Measurements from ENCODE around the gene TBX1. TPM values are rescaled to one million over a fixed set of nuclear protein-coding genes. Genes with fewer than 3 reads are reported as not detected.

Gene TBX1
- total and polyA plus RNA-seq, 2 of the 13 experiments (the other 11 are each of a cell fraction or from before 2014, with no cell fraction given): not detected

DNA sequence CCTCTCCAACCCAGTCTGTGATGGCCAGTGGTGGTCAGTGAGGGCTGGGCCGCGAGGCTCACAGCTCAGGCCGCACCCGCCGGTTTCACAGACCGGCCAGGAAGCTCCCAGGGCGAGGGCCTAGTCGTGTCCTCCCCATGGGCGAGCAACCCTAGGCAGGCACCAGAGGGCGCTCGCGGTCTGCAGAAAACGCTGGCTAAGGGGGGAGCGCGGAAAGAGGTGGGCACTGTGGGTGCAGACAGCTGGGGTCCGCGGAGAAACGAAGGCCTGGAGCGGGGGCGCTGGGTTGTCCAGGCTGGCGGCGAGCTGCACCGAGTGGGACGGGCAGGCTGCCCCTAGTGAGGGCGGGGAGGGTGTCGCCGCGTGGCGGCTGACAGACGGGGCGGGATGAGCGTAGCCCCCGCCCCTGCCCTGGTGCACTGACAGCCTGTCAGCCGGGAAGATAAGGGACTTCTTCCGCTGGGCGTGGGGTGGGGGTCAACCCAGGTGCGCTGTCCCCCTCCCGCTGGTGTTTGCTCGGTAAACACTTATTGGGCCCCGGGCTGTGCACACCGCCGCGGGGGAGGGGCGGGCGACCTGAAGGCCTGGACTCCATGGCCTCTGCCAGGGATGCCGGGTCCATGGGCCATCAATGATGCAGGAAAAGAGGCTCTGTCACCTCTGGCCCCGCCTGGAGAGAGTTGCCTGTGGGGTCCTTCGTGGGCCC lies 29.8 kb upstream of the TBX1 start:
- intact Hi-C loops (cut with micrococcal nuclease; ENCODE audit: unreplicated experiment) (loop anchor here (1.0 to 5.0 kb wide), 3 partner anchors 51 to 179 kb away; no protein-coding TSS in a partner anchor), in situ Hi-C loops (cut with HindIII; ENCODE audit: extremely low pct_ligation_motif_present, low pct_unique_long_range_greater_than_20kb) (loop anchor here (5.0 kb wide), 1 partner anchor 171 kb away; no protein-coding TSS in a partner anchor)
- H3K4me2 ChIP-seq (ENCODE audit: low read depth, low read length): peak overlapping the region; percentile 91
- H3K36me3 ChIP-seq (replicated peaks in 1 of 2; ENCODE audit: control insufficient read depth in 1 of 2, insufficient read depth in 2 of 2, low read length in 2 of 2): no peaks in the 10 kb centered on the region
- no peaks in the 10 kb centered on the region for H3K9me3 ChIP-seq (ENCODE audit: low read length)
- ATAC-seq: peak; percentile 87
- POLR2A ChIA-PET: interaction anchor here (0.7 to 1.7 kb wide), 5 partner anchors 123 to 212 kb away, joined by 3 to 8 read pairs (median 3); partner anchors contain the start of genes COMT, GNB1L, RTL10 and TXNRD2
- H3K27ac ChIP-seq (ENCODE audit: extremely low read length, insufficient read depth, low read length): no peak overlapping the region
- peaks cover 29% of the 10 kb centered on the region for H3K4me1 ChIP-seq (ENCODE audit: insufficient read depth, low read length)
- peak overlapping the region; percentile 51; the same call in 1 of the 2 replicates for H3K9ac ChIP-seq (ENCODE audit: insufficient read depth, low read depth, low read length)
- CTCF ChIA-PET (ENCODE audit: low intra/inter-chr PET ratio, low total read pairs): interaction anchor here (1.6 to 2.7 kb wide), 3 partner anchors 26 to 179 kb away, joined by 4 to 39 read pairs (median 12); no protein-coding TSS in a partner anchor
- no peaks in the 10 kb centered on the region for H3K79me2 ChIP-seq (ENCODE audit: insufficient read depth, low read length)
- BruUV-seq (replicated peaks): no TSS peak
- peak; percentile 59 for FAIRE-seq
- 0% methylated on average over 3 of the region's 48 CpGs for WGBS (ENCODE audit: low lambda C conversion rate)
- no peaks in the 10 kb centered on the region for H4K20me1 ChIP-seq (ENCODE audit: insufficient read depth, low read length)
- peak; percentile 78 for DNase-seq (ENCODE audit: low spot score)
- H3K27me3 ChIP-seq (ENCODE audit: control insufficient read depth in 1 of 2, insufficient read depth in 2 of 2, low read length in 2 of 2): peaks cover 7 to 70% of the 10 kb centered on the region in 2 experiments; a peak in 4 of 5 replicates
- peak overlapping the region; percentile 9 to 61 (median 48); a peak in 5 of 6 replicates for H3K4me3 ChIP-seq (replicated peaks in 1 of 3; ENCODE audit: insufficient read depth in 1 of 3, low read depth in 2 of 3, low read length in 3 of 3)
- no peak overlapping the region for H2AFZ ChIP-seq (ENCODE audit: low read length)
- TF ChIP-seq DR1 (CRISPR knock-in tag; IDR thresholded peaks at IDR 0.05) (no peak), ZSCAN21 (CRISPR knock-in tag; IDR thresholded peaks at IDR 0.05; ENCODE audit: borderline replicate concordance) (peak; percentile 51; the same call in 1 of the 2 replicates), ZNF501 (CRISPR knock-in tag; IDR thresholded peaks at IDR 0.05) (peak; percentile 87), NFIC (IDR thresholded peaks at IDR 0.05; ENCODE audit: low read length) (no peak), MAF1 (CRISPR knock-in tag; IDR thresholded peaks at IDR 0.05; ENCODE audit: borderline replicate concordance) (no peak), ZNF30 (CRISPR knock-in tag; IDR thresholded peaks at IDR 0.05) (no peak), FOXM1 (CRISPR knock-in tag; IDR thresholded peaks at IDR 0.05) (no peak), GLI4 (CRISPR knock-in tag; IDR thresholded peaks at IDR 0.05; ENCODE audit: borderline replicate concordance) (peak; percentile 76; the same call in 1 of the 2 replicates), ELF3 (CRISPR knock-in tag; IDR thresholded peaks at IDR 0.05) (peak; percentile 75)
- TF ChIP-seq, protein P1, sequence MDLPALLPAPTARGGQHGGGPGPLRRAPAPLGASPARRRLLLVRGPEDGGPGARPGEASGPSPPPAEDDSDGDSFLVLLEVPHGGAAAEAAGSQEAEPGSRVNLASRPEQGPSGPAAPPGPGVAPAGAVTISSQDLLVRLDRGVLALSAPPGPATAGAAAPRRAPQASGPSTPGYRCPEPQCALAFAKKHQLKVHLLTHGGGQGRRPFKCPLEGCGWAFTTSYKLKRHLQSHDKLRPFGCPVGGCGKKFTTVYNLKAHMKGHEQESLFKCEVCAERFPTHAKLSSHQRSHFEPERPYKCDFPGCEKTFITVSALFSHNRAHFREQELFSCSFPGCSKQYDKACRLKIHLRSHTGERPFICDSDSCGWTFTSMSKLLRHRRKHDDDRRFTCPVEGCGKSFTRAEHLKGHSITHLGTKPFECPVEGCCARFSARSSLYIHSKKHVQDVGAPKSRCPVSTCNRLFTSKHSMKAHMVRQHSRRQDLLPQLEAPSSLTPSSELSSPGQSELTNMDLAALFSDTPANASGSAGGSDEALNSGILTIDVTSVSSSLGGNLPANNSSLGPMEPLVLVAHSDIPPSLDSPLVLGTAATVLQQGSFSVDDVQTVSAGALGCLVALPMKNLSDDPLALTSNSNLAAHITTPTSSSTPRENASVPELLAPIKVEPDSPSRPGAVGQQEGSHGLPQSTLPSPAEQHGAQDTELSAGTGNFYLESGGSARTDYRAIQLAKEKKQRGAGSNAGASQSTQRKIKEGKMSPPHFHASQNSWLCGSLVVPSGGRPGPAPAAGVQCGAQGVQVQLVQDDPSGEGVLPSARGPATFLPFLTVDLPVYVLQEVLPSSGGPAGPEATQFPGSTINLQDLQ (CRISPR knock-in tag; IDR thresholded peaks at IDR 0.05): no peak
- TF ChIP-seq, protein P2, sequence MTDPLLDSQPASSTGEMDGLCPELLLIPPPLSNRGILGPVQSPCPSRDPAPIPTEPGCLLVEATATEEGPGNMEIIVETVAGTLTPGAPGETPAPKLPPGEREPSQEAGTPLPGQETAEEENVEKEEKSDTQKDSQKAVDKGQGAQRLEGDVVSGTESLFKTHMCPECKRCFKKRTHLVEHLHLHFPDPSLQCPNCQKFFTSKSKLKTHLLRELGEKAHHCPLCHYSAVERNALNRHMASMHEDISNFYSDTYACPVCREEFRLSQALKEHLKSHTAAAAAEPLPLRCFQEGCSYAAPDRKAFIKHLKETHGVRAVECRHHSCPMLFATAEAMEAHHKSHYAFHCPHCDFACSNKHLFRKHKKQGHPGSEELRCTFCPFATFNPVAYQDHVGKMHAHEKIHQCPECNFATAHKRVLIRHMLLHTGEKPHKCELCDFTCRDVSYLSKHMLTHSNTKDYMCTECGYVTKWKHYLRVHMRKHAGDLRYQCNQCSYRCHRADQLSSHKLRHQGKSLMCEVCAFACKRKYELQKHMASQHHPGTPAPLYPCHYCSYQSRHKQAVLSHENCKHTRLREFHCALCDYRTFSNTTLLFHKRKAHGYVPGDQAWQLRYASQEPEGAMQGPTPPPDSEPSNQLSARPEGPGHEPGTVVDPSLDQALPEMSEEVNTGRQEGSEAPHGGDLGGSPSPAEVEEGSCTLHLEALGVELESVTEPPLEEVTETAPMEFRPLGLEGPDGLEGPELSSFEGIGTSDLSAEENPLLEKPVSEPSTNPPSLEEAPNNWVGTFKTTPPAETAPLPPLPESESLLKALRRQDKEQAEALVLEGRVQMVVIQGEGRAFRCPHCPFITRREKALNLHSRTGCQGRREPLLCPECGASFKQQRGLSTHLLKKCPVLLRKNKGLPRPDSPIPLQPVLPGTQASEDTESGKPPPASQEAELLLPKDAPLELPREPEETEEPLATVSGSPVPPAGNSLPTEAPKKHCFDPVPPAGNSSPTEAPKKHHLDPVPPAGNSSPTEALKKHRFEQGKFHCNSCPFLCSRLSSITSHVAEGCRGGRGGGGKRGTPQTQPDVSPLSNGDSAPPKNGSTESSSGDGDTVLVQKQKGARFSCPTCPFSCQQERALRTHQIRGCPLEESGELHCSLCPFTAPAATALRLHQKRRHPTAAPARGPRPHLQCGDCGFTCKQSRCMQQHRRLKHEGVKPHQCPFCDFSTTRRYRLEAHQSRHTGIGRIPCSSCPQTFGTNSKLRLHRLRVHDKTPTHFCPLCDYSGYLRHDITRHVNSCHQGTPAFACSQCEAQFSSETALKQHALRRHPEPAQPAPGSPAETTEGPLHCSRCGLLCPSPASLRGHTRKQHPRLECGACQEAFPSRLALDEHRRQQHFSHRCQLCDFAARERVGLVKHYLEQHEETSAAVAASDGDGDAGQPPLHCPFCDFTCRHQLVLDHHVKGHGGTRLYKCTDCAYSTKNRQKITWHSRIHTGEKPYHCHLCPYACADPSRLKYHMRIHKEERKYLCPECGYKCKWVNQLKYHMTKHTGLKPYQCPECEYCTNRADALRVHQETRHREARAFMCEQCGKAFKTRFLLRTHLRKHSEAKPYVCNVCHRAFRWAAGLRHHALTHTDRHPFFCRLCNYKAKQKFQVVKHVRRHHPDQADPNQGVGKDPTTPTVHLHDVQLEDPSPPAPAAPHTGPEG (CRISPR knock-in tag; IDR thresholded peaks at IDR 0.05): peak; percentile 72
- TF ChIP-seq, protein P3, sequence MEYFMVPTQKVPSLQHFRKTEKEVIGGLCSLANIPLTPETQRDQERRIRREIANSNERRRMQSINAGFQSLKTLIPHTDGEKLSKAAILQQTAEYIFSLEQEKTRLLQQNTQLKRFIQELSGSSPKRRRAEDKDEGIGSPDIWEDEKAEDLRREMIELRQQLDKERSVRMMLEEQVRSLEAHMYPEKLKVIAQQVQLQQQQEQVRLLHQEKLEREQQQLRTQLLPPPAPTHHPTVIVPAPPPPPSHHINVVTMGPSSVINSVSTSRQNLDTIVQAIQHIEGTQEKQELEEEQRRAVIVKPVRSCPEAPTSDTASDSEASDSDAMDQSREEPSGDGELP (IDR thresholded peaks at IDR 0.05; ENCODE audit: borderline replicate concordance, low read depth): peak; percentile 90
- TF ChIP-seq, protein P4, sequence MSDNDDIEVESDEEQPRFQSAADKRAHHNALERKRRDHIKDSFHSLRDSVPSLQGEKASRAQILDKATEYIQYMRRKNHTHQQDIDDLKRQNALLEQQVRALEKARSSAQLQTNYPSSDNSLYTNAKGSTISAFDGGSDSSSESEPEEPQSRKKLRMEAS (IDR thresholded peaks at IDR 0.05): peak; percentile 75; the same call in 1 of the 2 replicates
